ENCODE data around the gene SPRED1. TPM values are rescaled to one million over a fixed set of nuclear protein-coding genes. Genes with fewer than 3 reads are reported as not detected.
A peak's percentile ranks its signal among the peaks of the same experiment; 100 is the strongest.
"Not testable (repeated sequence)": the region's sequence is repeated elsewhere in the genome, so short reads cannot be mapped to it uniquely, and the experiment has no call there.

The SPRED1 gene
- total and polyA plus RNA-seq, 9 of the 15 experiments (the other 6 are each of a cell fraction or from before 2014, with no cell fraction given) = 2.8 to 17.4 (median 7.9) TPM

GRCh38 chr15:38271895-38272294 lies 19.3 kb downstream of the SPRED1 start:
- Histone ChIP-seq H3K36me3 (ENCODE audit: control insufficient read depth, insufficient read depth, low read length) (peaks cover 15% of the 10 kb centered on the region; the same call in 1 of the 3 replicates), H3K4me3 (no peak overlapping the region), H3K27me3 (ENCODE audit: control insufficient read depth in 2 of 2, insufficient read depth in 2 of 2, low read length in 2 of 2) (no peaks in the 10 kb centered on the region), H3K4me2 (ENCODE audit: insufficient read depth, low read length) (no peak overlapping the region), H3K9me1 (ENCODE audit: control insufficient read depth, insufficient read depth, low read length) (no peaks in the 10 kb centered on the region), H3K4me1 (replicated peaks in 1 of 2; ENCODE audit: control insufficient read depth in 2 of 2, insufficient read depth in 2 of 2, low read length in 2 of 2) (peaks cover 0 to 5% of the 10 kb centered on the region in 2 experiments; a peak in 1 of 5 replicates), H2AFZ (ENCODE audit: low read depth, low read length) (no peak overlapping the region), H3K27ac (ENCODE audit: extremely low read depth, low read depth, low read length) (no peak overlapping the region), H4K20me1 (replicated peaks; ENCODE audit: control insufficient read depth, insufficient read depth, low read length) (no peaks in the 10 kb centered on the region), H3K79me2 (ENCODE audit: control insufficient read depth, insufficient read depth, low read length) (peaks cover 90% of the 10 kb centered on the region), H3K9ac (ENCODE audit: insufficient read depth in 1 of 2, low read depth in 2 of 2, low read length in 2 of 2) (no peak overlapping the region), H3K9me3 (replicated peaks; ENCODE audit: control insufficient read depth, insufficient read depth, low read depth, low read length) (no peaks in the 10 kb centered on the region)
- peak; percentile 78 for TF ChIP-seq ZNF146 (CRISPR knock-in tag; IDR thresholded peaks at IDR 0.05; ENCODE audit: unreplicated experiment)
- TF ChIP-seq, protein P1, sequence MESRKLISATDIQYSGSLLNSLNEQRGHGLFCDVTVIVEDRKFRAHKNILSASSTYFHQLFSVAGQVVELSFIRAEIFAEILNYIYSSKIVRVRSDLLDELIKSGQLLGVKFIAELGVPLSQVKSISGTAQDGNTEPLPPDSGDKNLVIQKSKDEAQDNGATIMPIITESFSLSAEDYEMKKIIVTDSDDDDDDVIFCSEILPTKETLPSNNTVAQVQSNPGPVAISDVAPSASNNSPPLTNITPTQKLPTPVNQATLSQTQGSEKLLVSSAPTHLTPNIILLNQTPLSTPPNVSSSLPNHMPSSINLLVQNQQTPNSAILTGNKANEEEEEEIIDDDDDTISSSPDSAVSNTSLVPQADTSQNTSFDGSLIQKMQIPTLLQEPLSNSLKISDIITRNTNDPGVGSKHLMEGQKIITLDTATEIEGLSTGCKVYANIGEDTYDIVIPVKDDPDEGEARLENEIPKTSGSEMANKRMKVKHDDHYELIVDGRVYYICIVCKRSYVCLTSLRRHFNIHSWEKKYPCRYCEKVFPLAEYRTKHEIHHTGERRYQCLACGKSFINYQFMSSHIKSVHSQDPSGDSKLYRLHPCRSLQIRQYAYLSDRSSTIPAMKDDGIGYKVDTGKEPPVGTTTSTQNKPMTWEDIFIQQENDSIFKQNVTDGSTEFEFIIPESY (CRISPR knock-in tag; IDR thresholded peaks at IDR 0.05) = no peak
- TF ChIP-seq ARID3B (CRISPR knock-in tag; IDR thresholded peaks at IDR 0.05; ENCODE audit: borderline replicate concordance) = no peak
- no peak for TF ChIP-seq GABPA (tag; conservative IDR thresholded peaks at IDR 0.05; ENCODE audit: low read depth)
- no peak for TF ChIP-seq GTF3C2 (IDR thresholded peaks at IDR 0.05; ENCODE audit: borderline replicate concordance, extremely low read depth, insufficient read length)
- no peak for TF ChIP-seq FOXK1 (CRISPR knock-in tag; IDR thresholded peaks at IDR 0.05; ENCODE audit: borderline replicate concordance)
- no peak for TF ChIP-seq YBX1 (IDR thresholded peaks at IDR 0.05)
- TF ChIP-seq RBM25 (IDR thresholded peaks at IDR 0.05; ENCODE audit: low read depth, low read length, severe bottlenecking) = peak; percentile 18
- intact Hi-C loops (cut with micrococcal nuclease) = no loop called here
- CTCF ChIA-PET (ENCODE audit: low intra/inter-chr PET ratio) = no interaction called here
- ATAC-seq = no peak
- 68% methylated on average over 2 of the region's 3 CpGs for WGBS (ENCODE audit: insufficient coverage, low coverage, missing lambda C conversion rate)
- in situ Hi-C loops (cut with MboI) = no loop called here
- DNase-seq (ENCODE audit: extremely low read depth in 1 of 4, low spot score in 3 of 4) = no peak
- BruUV-seq (replicated peaks) = no TSS peak
- no peak for FAIRE-seq
- POLR2A ChIA-PET = interaction anchor here (0.7 to 1.2 kb wide), 2 partner anchors 9 to 28 kb away, joined by 3 read pairs; no protein-coding TSS in a partner anchor

DNA sequence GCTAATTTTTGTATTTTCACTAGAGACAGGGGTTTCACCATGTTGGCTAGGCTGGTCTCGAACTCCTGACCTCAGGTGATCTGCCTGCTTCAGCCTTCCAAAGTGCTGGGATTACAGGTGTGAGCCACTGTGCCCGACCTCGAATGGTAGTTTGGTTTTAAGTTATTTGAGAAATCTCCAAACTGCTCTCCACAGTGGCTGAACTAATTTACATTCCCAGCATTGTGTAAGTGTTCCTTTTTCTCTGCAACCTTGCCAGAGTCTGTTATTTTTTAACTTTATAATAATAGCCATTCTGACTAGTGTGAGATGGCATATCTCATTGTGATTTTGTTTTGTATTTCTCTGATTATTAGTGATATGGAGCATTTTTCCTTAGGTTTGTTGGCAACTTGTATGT lies 19.8 kb downstream of the SPRED1 start:
- 94% methylated on average over 3 of the region's 3 CpGs for WGBS (ENCODE audit: insufficient coverage, low coverage, missing lambda C conversion rate)
- POLR2A ChIA-PET = interaction anchor here (0.7 to 2.1 kb wide), 4 partner anchors 9 to 27 kb away, joined by 3 to 5 read pairs (median 3); no protein-coding TSS in a partner anchor
- BruUV-seq (replicated peaks); H3K9me3 ChIP-seq (replicated peaks; ENCODE audit: control insufficient read depth, insufficient read depth, low read depth, low read length); H4K20me1 ChIP-seq (replicated peaks; ENCODE audit: control insufficient read depth, insufficient read depth, low read length); ATAC-seq; H3K4me3 ChIP-seq; H3K27me3 ChIP-seq (ENCODE audit: control insufficient read depth in 2 of 2, insufficient read depth in 2 of 2, low read length in 2 of 2); H2AFZ ChIP-seq (ENCODE audit: low read depth, low read length); FAIRE-seq; H3K4me2 ChIP-seq (ENCODE audit: insufficient read depth, low read length); H3K4me1 ChIP-seq (replicated peaks in 1 of 2; ENCODE audit: control insufficient read depth in 2 of 2, insufficient read depth in 2 of 2, low read length in 2 of 2); in situ Hi-C loops (cut with MboI); CTCF ChIA-PET (ENCODE audit: low intra/inter-chr PET ratio); H3K27ac ChIP-seq (ENCODE audit: extremely low read depth, low read depth, low read length); intact Hi-C loops (cut with micrococcal nuclease); H3K9me1 ChIP-seq (ENCODE audit: control insufficient read depth, insufficient read depth, low read length); H3K9ac ChIP-seq (ENCODE audit: insufficient read depth in 1 of 2, low read depth in 2 of 2, low read length in 2 of 2); DNase-seq (ENCODE audit: extremely low read depth in 1 of 4, low spot score in 3 of 4): not testable (repeated sequence)
- Histone ChIP-seq H3K79me2 (ENCODE audit: control insufficient read depth, insufficient read depth, low read length) (peaks cover 90% of the 10 kb centered on the region), H3K36me3 (ENCODE audit: control insufficient read depth, insufficient read depth, low read length) (peaks cover 15% of the 10 kb centered on the region; the same call in 1 of the 3 replicates)
